ENCODE data around the gene SPRY4. TPM values are rescaled to one million over a fixed set of nuclear protein-coding genes. Genes with fewer than 3 reads are reported as not detected.

Gene SPRY4
- total RNA-seq, 1 donor from 2014 or later = 74.2 TPM

DNA sequence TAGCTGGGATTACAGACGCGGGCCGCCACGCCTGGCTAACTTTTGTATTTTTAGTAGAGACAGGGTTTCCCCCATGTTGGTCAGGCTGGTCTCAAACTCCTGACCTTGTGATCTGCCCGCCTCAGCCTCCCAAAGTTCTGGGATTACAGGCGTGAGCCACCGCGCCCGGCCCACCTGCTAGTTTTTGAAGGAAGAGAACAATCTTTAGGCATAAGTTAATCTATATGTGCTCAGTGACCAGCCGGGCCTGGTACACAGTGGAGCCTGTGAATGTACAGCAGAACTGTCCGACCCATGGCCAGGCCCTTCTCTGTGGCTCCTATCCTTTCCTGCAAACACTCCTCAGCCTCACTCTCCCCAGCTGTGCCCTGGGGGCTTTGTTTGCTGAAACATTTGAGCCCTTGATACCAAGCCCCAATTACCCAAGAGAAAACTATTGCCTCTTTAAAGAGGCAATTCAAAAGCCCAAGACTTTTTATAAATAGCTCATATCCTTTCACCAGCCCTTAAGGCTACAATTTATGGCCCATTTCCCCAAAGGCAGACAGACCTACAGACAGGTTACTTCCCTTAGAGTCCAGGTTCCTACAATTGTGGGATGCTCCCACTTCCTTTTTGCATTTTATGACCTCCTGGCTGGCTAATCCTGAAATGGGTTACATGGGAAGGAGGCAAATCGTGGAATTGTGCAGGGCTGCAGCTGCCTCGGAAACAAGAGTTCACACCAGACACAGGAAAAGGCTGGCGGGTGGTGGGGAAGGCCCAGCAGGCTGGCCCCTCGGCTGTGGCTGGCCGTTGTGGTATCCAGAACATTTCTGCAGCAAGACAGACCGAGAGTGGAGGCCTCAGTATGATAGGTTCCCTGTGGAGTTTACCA is 37.5 kb downstream of the SPRY4 start:
- Mint-ChIP-seq H3K9me3 (ENCODE audit: unreplicated experiment) (no peaks in the 10 kb centered on the region), H3K4me3 (ENCODE audit: unreplicated experiment) (no peak overlapping the region), H3K27me3 (ENCODE audit: unreplicated experiment) (peaks cover 19% of the 10 kb centered on the region), H3K4me1 (ENCODE audit: unreplicated experiment) (peaks cover 88% of the 10 kb centered on the region), H3K27ac (ENCODE audit: unreplicated experiment) (peak overlapping the region; percentile 96), H3K36me3 (ENCODE audit: low read depth, unreplicated experiment) (no peaks in the 10 kb centered on the region)
- peak; percentile 70 for DNase-seq (ENCODE audit: low spot score)
- TF ChIP-seq, protein P1, sequence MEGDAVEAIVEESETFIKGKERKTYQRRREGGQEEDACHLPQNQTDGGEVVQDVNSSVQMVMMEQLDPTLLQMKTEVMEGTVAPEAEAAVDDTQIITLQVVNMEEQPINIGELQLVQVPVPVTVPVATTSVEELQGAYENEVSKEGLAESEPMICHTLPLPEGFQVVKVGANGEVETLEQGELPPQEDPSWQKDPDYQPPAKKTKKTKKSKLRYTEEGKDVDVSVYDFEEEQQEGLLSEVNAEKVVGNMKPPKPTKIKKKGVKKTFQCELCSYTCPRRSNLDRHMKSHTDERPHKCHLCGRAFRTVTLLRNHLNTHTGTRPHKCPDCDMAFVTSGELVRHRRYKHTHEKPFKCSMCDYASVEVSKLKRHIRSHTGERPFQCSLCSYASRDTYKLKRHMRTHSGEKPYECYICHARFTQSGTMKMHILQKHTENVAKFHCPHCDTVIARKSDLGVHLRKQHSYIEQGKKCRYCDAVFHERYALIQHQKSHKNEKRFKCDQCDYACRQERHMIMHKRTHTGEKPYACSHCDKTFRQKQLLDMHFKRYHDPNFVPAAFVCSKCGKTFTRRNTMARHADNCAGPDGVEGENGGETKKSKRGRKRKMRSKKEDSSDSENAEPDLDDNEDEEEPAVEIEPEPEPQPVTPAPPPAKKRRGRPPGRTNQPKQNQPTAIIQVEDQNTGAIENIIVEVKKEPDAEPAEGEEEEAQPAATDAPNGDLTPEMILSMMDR (IDR thresholded peaks at IDR 0.05; ENCODE audit: unreplicated experiment) = no peak

DNA sequence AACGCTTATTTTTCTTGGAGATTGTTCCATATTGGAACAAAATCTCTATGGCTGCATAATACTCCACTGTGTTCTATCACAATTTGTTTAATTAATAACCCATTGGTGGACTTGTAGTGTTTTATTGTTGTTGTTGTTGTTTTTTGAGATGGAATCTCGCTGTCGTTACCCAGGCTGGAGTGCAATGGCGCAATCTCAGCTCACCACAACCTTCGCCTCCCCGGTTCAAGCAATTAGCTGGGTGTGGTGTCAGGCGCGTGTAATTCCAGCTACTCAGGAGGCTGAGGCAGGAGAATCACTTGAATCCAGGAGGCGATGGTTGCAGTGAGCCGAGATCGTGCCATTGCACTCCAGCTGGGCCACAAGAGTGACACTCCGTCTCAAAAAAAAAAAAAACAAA is 38.7 kb downstream of the SPRY4 start:
- Mint-ChIP-seq H3K4me3 (ENCODE audit: unreplicated experiment) (no peak overlapping the region), H3K9me3 (ENCODE audit: unreplicated experiment) (no peaks in the 10 kb centered on the region), H3K27me3 (ENCODE audit: unreplicated experiment) (peaks cover 20% of the 10 kb centered on the region), H3K36me3 (ENCODE audit: low read depth, unreplicated experiment) (no peaks in the 10 kb centered on the region), H3K4me1 (ENCODE audit: unreplicated experiment) (peaks cover 90% of the 10 kb centered on the region), H3K27ac (ENCODE audit: unreplicated experiment) (peak overlapping the region; percentile 78)
- DNase-seq (ENCODE audit: low spot score) = no peak
- TF ChIP-seq, protein P1 (IDR thresholded peaks at IDR 0.05; ENCODE audit: unreplicated experiment) = no peak

DNA sequence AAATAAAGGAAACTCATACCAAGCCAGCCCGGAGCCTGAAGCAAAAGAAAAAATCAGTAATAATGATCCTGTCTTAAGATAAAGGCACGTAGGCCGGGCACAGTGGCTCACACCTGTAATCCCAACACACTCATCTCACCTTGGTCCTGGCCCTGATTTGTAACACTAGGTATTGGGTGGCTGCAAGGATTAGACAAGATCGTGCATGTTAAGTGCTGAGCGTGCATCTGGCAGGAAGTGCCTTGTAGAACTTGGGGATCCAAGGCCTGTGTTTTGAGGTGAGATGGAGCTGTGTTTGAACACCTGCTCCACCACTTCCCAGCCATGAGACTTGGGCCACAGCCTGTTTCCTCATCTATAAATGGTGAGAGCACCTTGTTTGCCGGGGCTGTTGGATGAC is 41.5 kb downstream of the SPRY4 start:
- no peak for DNase-seq (ENCODE audit: low spot score)
- TF ChIP-seq, protein P1 (IDR thresholded peaks at IDR 0.05; ENCODE audit: unreplicated experiment) = no peak
- H3K9me3 Mint-ChIP-seq (ENCODE audit: unreplicated experiment) = no peaks in the 10 kb centered on the region
- peaks cover 90% of the 10 kb centered on the region for H3K4me1 Mint-ChIP-seq (ENCODE audit: unreplicated experiment)
- no peak overlapping the region for H3K27ac Mint-ChIP-seq (ENCODE audit: unreplicated experiment)
- peaks cover 28% of the 10 kb centered on the region for H3K27me3 Mint-ChIP-seq (ENCODE audit: unreplicated experiment)
- no peaks in the 10 kb centered on the region for H3K36me3 Mint-ChIP-seq (ENCODE audit: low read depth, unreplicated experiment)
- no peak overlapping the region for H3K4me3 Mint-ChIP-seq (ENCODE audit: unreplicated experiment)

DNA sequence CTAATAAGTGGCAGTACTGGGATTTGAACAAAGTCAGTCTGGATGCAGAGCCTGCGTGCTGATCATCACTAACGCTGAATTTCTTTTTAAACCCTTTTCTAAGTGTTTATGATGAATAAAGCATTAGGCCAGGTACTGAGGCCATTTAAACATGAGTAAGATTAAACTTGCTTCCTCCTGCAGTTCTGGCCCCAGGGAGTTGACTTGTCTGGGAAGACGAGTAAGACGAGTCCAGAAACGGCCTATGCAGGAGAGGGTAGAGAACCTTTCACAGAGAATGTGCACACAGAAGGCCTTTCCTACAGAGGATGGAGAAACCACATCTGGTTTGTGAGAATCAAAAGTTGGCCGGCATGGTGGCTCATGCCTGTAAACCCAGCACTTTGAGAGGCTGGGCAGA is 42.9 kb downstream of the SPRY4 start:
- Mint-ChIP-seq H3K27ac (ENCODE audit: unreplicated experiment) (peak overlapping the region; percentile 97), H3K27me3 (ENCODE audit: unreplicated experiment) (peaks cover 22% of the 10 kb centered on the region), H3K4me3 (ENCODE audit: unreplicated experiment) (no peak overlapping the region), H3K36me3 (ENCODE audit: low read depth, unreplicated experiment) (no peaks in the 10 kb centered on the region), H3K4me1 (ENCODE audit: unreplicated experiment) (peaks cover 86% of the 10 kb centered on the region), H3K9me3 (ENCODE audit: unreplicated experiment) (no peaks in the 10 kb centered on the region)
- DNase-seq (ENCODE audit: low spot score) = no peak
- TF ChIP-seq, protein P1 (IDR thresholded peaks at IDR 0.05; ENCODE audit: unreplicated experiment) = no peak

GRCh38 chr5:142281008-142281367 is 43.8 kb downstream of the SPRY4 start:
- H3K4me1 Mint-ChIP-seq (ENCODE audit: unreplicated experiment) = peaks cover 82% of the 10 kb centered on the region
- H3K36me3 Mint-ChIP-seq (ENCODE audit: low read depth, unreplicated experiment) = no peaks in the 10 kb centered on the region
- DNase-seq (ENCODE audit: low spot score) = no peak
- peak overlapping the region; percentile 97 for H3K27ac Mint-ChIP-seq (ENCODE audit: unreplicated experiment)
- TF ChIP-seq, protein P1 (IDR thresholded peaks at IDR 0.05; ENCODE audit: unreplicated experiment) = no peak
- no peak overlapping the region for H3K4me3 Mint-ChIP-seq (ENCODE audit: unreplicated experiment)
- H3K9me3 Mint-ChIP-seq (ENCODE audit: unreplicated experiment) = no peaks in the 10 kb centered on the region
- H3K27me3 Mint-ChIP-seq (ENCODE audit: unreplicated experiment) = peaks cover 21% of the 10 kb centered on the region
